NCI-H2029 treated with DMSO at 0.1 percent for 48 hours (cell line): ENCODE data around the gene MYO6.

Experiments
- DNase-seq: peaks from one replicate; lab custom pipeline; 2025; lab: John Stamatoyannopoulos, UW

The MYO6 gene

DNA sequence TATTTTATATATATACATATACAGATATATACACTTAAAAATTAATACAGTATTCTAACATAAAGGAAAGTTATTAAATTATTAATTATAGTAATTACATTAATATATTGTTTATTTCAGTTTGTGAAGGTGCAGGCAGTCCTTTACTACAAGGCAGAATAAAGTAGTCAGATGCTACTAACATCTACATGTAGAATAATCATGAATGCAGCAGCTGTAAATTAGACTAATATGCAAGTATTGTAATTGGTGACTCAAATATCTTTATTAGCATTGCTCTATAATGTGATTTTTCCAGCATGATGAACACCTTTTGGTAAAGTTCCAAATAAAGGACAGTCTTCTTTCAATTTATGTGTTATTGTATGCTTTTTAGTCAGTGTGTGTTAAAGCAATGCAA lies 17.3 kb downstream of the MYO6 start:
- DNase-seq, result no peak

DNA sequence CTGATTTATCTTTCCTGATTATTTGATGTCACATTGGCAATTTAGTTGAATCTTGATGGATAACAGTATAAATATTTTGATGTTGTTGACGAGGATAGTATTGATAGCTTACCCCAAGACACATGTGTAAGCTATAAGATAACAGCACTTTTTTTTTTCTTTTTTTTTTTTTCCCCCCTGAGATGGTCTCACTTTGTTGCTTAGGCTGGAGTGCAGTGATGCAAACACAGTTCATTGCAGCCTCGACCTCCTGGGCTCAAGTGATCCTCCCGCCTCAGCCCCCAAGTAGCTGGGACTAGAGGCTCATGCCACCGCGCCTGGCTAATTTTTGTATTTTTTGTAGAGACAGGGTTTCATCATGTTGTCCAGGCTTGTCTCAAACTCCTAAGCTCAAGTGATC lies 21.8 kb downstream of the MYO6 start:
- DNase-seq, result no peak

DNA sequence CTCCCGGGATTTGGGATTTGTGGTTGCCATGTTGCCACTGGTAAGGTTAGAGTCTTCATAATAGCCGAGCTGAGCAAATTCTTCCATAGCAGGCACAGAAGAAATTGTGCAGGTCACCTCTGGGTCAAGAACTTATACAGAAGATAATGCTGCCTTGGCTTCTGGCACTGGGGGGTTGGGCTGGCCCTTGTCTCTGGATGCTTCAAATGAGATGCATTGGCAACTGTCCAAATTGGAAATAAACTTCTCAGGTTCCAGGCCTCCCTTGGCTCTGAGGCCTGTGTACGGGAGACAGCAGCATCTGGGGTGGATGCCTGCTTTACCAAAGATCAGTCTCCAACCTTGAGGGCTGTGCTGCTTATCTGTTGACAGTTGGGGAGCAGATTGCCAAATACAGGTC lies 26.2 kb downstream of the MYO6 start:
- no peak for DNase-seq

DNA sequence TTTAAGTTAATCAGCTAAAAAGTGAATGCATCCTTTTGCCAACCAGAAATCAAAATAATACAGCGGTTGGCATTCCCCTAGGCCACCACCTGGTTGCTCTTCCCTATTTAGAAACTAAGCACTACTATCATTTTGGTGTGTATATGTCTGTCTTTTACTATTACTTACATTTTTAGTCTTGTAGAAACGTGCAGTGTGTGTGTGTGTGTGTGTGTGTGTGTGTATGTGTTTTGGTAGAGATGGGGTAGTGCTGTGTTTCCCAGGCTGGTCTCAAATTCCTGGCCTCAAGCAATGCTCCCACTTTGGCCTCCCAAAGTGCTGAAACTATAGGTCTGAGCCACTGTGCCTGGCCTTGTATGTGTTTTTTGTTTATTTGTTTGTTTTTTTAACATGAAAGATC lies 27.4 kb downstream of the MYO6 start:
- no peak for DNase-seq

DNA sequence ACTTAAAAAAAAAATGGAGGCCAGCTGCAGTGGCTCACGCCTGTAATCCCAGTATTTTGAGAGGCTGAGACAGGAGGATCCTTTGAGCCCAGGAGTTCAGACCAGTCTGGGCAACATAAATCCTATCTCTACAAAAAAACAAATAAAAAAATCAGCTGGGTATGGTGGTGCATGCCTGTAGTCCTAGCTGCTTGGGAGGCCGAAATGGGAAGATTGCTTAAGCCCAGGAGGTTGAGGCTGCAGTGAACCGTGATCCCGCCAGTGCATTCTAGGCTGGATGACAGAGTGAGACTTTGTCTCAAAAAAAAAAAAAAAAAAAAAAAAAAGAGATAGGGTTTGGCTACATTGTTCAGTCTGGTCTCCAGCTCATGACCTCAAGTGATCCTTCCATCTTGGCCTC lies 29.7 kb downstream of the MYO6 start:
- DNase-seq, result no peak

DNA sequence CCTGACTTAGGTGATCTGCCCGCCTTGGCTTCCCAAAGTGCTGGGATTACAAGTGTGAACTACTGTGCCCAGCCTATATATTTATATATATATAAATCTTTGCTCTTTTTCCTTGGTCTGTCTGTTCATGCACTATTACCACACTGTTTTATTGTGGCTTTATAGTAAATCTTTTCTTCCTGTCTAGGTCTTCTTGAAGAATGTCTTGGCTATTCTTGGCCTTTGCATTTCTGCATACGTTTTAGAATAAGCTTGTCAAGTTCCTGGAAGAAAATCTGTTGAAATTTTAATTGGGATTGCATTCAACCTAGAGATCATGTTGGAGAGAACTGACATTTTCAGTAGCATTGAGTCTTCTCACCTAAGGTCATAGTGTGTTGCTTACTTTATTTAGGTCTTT lies 37.1 kb downstream of the MYO6 start:
- no peak for DNase-seq

DNA sequence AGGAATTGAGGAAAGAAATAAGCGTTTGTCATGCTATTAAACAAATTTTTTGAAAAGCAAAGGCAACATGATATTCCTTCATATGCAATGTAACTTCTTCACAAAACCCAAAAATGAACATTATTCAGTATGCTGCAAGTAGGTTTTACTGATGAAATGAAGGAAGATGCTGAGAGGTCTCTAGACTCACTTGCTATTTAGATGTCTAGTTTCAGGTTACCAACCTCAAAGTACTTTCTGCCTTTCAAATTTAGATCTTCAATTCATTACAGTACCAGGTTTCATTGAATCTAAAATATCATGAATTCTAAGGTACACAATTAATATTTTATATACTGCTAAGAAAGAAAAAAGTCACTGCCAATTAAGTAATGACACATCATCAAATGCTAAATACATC lies 39.9 kb downstream of the MYO6 start:
- DNase-seq, result no peak

DNA sequence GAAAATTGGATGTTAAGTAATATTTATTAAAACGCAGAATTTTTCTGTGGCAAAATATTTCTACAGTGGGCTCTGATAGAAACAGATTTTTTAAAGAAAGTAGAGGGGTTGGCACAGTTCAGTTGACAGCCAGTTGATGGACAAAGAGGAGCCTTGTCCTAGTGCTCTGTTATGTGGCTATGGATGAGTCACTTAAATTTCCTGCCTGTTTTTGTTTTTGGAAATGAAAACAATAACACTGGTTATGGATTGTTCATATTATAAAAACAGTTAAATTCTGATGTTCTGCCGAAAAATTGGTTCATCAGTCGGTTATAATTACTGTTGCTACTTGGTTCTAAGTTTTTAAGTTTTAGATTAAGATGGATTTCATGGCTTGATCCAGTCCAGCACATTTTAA lies 42.8 kb downstream of the MYO6 start:
- DNase-seq, result no peak

DNA sequence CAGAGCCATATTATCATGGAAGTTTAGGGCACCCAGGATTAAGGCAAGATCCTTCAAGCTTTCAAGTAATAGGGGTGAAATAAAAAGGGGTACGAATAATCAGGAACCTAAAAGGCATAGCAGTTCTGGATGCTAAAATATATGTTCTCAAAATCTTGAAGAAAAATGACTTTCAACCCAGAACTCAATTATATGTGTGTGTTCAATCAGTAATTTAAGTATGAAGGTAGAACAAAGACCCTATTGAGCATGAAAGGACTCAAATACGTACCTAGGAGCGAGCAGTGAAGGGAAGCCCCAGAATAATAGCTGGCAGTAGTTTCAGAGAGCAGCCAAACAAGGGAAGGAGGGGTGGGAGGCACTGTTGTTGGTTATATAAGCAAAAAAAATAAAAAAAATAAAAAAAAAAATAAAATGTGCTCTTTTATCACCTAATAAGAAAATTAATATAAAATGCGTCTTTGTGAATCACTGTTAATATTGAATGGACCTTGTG lies 45.4 kb downstream of the MYO6 start:
- DNase-seq, result no peak

DNA sequence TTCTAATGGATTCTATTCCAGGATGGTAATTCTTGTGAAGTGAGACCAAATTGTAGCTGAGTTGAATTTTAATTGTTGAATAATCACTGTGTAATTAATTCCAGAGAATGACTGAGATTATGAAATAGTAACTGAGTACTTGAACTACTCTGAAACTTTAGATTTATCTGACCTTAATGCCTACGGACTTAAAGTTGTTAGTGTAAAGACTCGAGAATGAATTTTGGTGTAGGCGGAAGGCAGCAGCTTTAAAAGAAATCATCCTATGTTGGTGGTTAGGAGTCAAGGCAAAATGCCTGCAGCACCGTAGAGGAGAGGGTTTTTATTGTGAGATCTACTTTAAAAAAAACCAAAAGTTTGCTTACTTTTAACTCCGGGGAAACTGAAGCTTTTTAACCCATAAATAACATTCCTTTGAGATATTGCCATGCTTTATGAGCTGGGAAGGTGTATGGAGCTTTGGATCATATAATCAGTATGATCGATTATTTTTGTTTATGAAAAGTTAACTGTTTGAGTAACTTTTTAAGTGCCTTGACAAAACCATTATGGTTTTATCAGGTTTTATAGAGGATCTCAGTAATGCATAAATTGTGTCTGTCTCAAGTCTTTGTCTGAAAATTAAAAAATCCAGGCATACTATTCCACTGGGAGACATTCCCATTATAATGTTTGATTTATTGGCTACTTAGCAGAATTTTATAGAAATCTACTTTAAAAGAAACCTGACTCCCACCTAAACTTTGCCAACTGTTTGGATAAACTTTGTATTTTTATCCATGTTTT lies 46.1 kb downstream of the MYO6 start:
- DNase-seq, result no peak

DNA sequence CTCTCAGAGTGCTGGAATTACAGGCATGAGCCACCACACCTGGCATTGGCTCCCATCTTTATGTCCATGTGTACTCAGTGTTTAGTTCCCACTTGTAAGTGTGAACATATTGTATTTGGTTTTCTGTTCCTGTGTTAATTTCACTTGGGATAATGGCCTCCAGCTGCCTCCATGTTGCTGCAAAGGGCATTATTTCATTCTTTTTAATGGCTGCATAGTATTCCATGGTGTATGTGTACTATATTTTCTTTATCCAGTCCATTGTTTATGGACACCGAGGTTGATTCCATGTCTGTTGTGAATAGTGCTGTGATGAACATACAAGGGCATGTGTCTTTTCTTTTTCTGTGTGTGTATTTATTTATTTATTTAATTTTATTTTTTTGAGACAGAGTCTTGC lies 47.7 kb downstream of the MYO6 start:
- DNase-seq, result no peak

DNA sequence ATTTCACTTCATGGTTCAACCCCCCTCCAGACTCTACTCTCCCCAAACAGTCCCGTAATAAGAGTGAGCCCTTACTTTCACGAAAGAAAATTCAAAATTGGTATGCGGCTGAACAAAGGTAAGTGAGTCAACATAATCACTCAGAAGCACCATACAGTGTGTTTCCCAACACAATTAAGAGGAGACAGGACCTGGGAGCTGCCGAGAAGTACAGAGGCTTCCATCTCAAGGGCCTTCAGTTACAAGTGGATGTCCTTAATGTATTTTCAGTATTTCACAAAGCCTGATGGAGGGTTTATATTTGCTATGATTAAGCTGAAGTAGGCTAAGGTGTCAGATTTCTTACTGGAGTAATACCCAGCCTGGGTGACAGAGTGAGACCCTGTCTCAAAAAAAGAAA lies 51.1 kb downstream of the MYO6 start:
- DNase-seq, result no peak

DNA sequence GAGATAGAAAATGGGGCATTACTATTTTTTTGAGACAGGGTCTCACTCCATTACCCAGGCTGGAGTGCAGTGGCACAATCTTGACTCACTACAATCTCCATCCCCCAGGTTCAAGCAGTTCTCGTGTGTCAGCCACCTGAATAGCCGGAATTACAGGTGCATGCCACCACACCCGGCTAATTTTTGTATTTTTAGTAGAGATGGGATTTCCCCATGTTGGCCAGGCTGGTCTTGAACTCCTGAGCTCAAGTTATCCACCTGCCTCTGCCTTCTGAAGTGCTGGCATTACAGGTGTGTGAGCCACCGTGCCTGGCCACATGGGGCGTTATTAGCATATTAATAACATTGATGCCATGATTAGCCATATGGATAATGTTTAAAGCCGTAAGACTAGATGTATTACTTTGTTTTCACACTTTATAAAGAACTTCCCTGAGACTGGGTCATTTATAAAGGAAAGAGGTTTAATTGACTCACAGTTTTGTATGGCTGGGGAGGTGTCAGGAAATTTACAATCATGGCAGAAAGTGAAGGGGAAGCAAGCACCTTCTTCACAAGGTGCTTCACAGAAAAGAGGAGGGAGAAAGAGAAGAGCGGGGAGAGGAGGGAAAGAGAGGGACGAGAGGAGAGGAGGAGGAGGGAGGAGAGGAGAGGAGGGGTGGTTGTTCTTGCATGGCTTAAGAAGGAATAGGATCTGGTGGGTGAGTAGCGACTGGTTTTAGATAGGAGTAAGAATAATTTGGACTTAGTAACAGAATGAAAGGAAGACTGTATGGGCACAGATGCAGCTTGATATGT lies 51.9 kb downstream of the MYO6 start:
- no peak for DNase-seq

DNA sequence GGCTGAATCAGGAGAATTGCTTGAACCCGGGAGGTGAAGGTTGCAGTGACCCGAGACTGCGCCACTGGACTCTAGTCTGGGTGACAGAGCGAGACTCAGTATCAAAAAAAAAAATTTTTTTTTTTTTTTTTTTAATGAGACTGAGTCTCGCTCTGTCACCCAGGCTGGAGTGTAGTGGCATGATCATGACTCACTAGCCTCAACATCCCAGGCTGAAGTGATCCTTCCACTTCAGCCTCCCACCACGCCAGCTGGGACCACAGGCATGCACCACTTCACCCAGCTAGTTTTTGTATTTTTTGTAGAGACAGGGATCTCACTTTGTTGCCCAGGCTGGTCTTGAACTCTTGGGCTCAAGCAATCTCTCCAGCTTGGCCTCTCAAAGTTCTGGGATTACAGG lies 53.3 kb downstream of the MYO6 start:
- no peak for DNase-seq

DNA sequence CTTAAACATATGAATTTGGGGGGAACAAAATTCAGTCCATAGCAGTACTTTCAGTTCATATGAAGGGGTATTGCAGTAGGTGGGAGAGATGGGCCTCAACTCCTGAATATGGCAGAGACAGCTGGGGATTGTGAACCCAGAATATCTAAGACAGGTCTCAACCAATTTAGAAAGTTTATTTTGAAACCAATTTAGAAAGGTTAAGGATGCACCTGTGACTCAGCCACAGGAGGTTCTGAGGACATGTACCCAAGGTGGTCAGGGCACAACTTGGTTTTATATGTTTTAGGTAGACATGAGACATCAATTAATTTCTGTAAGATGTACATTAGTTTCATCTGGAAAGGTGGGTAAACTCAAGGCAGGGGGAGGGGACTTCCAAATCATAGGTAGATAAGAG lies 59.5 kb downstream of the MYO6 start:
- DNase-seq, result no peak

DNA sequence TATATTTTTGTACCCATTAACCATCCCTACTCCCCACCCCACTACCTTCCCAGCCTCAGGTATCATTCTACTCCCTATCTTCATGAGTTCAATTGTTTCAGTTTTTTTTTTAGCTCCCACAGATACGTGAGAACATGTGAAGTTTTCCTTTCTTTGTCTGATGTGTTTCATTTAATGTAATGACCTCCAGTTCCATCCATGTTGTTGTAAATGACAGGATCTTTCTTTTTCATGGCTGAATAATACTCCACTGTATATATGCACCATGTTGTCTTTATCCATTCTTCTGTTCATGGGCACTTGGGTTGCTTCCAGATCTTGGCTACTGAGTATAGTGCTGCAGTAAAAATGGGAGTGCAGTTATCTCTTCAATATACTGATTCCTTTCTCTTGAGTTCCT lies 63.5 kb downstream of the MYO6 start:
- DNase-seq, result no peak

DNA sequence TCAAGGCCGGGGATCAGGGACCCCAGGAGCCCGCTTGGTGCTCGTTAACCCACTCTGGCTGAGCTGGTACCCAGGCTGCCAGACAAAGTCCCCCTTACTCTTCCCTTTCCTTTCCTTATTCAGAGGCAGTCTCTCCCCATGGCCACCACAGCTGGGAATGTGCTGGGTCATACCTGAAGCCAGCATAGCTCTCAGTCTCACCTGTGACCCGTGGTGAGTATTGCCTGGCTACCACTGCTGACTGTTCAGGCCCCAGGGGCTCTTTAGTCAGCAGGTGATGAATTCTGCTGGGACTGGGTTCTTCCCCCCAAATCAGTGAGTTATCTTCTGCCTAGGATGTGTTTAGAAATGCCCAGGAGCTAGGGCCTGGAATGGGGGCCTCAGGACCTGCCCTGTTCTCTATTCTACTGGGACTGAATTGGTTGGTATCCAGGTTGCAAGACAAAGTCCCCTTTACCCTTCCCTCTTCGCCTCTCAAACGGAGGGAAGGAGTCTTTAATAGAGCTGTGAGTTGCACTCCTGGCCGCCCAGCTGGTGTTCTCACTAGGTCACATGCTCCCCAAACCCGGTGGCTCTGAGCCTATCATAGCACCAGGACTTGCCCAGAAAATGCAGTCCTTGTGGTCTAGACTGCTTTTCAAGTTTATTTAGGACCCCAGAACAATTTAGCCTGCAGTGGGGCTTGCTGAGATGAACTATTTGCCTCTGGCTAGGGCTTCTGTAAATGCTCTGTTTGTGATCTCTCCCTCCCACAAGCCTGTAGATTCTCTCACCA lies 64.6 kb downstream of the MYO6 start:
- DNase-seq, result no peak

DNA sequence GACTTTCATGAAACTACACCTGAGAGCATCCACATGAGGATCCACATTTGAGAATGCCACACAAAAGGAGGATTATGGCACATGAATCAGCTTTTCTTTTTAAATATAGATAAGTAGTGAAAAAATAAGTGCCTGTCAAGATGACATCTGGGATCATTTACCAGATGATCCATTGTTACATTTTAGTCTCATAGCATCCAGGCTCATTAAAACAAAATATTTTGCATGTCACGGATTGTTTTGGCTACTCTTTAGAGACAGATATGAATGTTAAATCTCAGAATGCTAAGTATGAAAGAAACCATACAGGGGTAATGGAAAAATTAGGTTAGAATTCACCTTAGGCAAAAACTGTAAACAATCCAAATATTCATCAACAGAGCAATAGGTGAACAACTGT lies 66.7 kb downstream of the MYO6 start:
- no peak for DNase-seq

DNA sequence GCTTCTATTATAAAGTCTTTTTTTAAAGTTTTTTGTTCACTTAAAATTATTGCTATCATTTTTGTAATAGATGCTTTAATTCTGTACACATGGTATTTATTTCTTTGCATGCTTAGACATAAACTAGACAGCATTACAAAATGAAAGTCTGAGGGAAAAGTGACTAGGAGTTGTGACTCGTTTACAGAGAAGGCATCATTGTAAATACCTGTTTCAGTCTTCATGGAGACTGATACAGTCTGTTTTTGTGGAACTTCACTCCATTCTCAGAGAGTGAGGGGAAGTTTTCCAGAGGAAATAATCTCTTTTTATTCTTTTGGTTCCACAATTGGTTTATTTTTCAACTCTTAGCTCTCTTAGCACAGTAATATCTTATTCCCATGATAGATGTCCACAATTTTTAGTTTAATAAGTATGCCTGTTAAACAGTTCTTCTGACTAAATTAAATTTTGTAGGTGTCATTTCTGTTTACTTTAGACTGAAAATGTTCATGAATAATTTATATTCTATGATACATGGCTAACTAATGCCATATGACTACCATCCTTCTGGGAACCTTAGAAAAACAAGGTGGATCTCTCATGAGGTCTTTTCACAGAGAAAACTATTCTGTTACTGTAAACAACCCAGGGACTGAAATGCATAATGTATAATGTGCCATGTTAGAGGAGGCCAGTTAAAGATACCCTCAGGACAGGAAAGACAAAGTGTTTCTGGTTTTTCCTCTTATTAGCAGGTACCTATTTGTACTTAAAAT lies 69.2 kb downstream of the MYO6 start:
- no peak for DNase-seq

DNA sequence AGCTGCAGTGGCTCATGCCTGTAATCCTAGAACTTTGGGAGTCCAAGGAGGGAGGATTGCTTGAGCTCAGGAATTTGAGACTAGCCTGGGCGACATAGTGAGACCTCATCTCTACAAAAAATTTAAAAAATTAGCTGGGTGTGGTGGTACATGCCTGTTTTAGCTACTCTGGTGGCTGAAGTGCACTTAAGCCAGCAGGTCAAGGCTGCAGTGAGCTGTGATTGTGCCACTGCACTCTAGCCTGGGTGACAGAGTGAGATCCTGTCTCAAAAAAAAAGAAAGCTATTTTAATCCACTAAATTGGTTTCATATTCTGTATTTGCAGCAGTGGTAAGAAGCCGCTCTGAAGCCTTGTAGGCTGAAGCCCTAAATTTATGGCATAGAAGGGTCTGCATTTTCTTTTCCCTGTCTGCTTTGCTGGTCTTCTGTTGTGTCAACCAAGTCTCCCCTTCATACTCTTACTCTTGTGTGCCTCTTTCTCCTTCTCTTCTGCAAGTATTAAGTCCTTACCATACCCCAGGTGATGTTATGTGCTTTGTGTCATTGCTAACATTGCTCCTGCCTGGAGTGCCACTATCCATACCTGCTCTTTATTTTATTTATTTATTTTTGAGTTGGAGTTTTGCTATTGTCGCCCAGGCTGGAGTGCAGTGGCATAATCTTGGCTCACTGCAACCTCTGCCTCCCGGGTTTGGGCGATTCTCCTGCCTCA lies 70.9 kb downstream of the MYO6 start:
- DNase-seq, result no peak

DNA sequence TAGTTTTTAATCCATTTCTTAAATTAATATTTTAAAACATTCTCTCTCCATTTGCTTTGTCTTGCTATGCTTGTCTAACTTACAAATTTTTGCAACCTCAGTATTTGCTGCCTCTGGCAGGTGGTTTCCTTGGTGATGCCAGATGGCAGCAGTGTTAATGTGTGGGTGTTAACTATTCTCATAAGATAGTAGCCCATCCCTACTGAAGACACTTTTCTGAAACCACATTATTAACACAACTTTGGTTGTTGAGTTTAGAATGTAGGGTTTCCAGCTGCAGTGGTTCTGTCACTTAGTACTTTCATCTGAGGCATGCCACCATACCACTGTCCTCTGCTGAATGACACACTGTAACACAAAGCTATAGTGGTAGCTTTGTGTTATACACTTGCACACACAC lies 75.1 kb downstream of the MYO6 start:
- no peak for DNase-seq
